GM23338 (cell line): Measurements from ENCODE around the gene CASTOR2. TPM values are rescaled to one million over a fixed set of nuclear protein-coding genes. Genes with fewer than 3 reads are reported as not detected.

Source experiments
- ATAC-seq: fragments of 200-7000 bp; cut with Tn5 transposase; 3 replicates; pipeline ENCODE4 v1.9.1; 2020
- DNase-seq: peaks from one replicate; pipeline ENCODE4 v3.0.0-alpha.2; 2015; ENCODE audit warnings: low spot score
- H2AFZ ChIP-seq: fragments of 200-600 bp; sonication (generic); 2 replicates; pipeline ENCODE4 v1.8.0; 2016; ENCODE audit warnings: antibody characterized with exemption, mild to moderate bottlenecking, moderate library complexity
- H3F3A ChIP-seq: fragments of 200-600 bp; sonication (generic); replicated peaks from 2 replicates; pipeline ENCODE4 v1.8.0; 2017; ENCODE audit warnings: antibody characterized with exemption, mixed run types, low read depth
- H3K27ac ChIP-seq: fragments of 200-600 bp; sonication (generic); 2 replicates; pipeline ENCODE4 v1.6.1; 2016; ENCODE audit warnings: low read depth
- H3K27me3 ChIP-seq: fragments of 200-600 bp; sonication (generic); 2 replicates; pipeline ENCODE4 v1.8.0; 2016; ENCODE audit warnings: mild to moderate bottlenecking, mixed run types, moderate library complexity; ENCODE audit not compliant: insufficient read depth
- H3K36me3 ChIP-seq: fragments of 200-600 bp; sonication (generic); 2 replicates; pipeline ENCODE4 v1.8.0; 2016; ENCODE audit warnings: mild to moderate bottlenecking; ENCODE audit not compliant: insufficient read depth
- H3K4me1 ChIP-seq: fragments of 200-600 bp; sonication (generic); 2 replicates; pipeline ENCODE4 v1.8.0; 2016; ENCODE audit warnings: mild to moderate bottlenecking, moderate library complexity; ENCODE audit not compliant: insufficient read depth
- H3K4me2 ChIP-seq: fragments of 200-600 bp; sonication (generic); 2 replicates; pipeline ENCODE4 v1.7.1; 2017; ENCODE audit warnings: mixed run types
- H3K4me3 ChIP-seq: fragments of 200-600 bp; sonication (generic); 2 replicates; pipeline ENCODE4 v1.6.1; 2016; ENCODE audit warnings: mixed run types
- H3K79me2 ChIP-seq: fragments of 200-600 bp; sonication (generic); replicated peaks from 2 replicates; pipeline ENCODE4 v1.8.0; 2017; ENCODE audit warnings: mild to moderate bottlenecking; ENCODE audit not compliant: insufficient read depth
- H3K9me2 ChIP-seq: fragments of 200-600 bp; sonication (generic); 2 replicates; pipeline ENCODE4 v1.8.0; 2017; ENCODE audit not compliant: insufficient read depth
- H4K20me1 ChIP-seq: fragments of 200-600 bp; sonication (generic); replicated peaks from 2 replicates; pipeline ENCODE4 v1.8.0; 2017; ENCODE audit warnings: mild to moderate bottlenecking; ENCODE audit not compliant: insufficient read depth
- H3K27ac Mint-ChIP-seq: 2 replicates; pipeline ENCODE4 v1.8.0; 2020; ENCODE audit warnings: inconsistent platforms, mild to moderate bottlenecking, moderate library complexity, mixed read lengths
- H3K27me3 Mint-ChIP-seq: 3 replicates; pipeline ENCODE4 v1.8.0; 2022; ENCODE audit warnings: low read depth, mild to moderate bottlenecking, moderate library complexity, mixed read lengths, inconsistent platforms; ENCODE audit not compliant: insufficient read depth, poor library complexity
- H3K36me3 Mint-ChIP-seq: 3 replicates; pipeline ENCODE4 v1.8.0; 2021; ENCODE audit warnings: low read depth, mild to moderate bottlenecking, inconsistent platforms, moderate library complexity, mixed read lengths
- H3K4me1 Mint-ChIP-seq: 3 replicates; pipeline ENCODE4 v1.8.0; 2020; ENCODE audit warnings: mild to moderate bottlenecking, inconsistent platforms, mixed read lengths
- H3K4me3 Mint-ChIP-seq: 3 replicates; pipeline ENCODE4 v1.8.0; 2021; ENCODE audit warnings: moderate library complexity, mild to moderate bottlenecking, inconsistent platforms, mixed read lengths
- H3K9me3 Mint-ChIP-seq: 3 replicates; pipeline ENCODE4 v1.8.0; 2020; ENCODE audit warnings: moderate library complexity, mild to moderate bottlenecking, inconsistent platforms, mixed read lengths
- CREB1 ChIP-seq: fragments of 250-450 bp; sonication (Bioruptor Pico); IDR thresholded peaks from 2 replicates; pipeline ENCODE4 v1.5.0; 2020; ENCODE audit warnings: low read depth, mild to moderate bottlenecking, moderate library complexity
- CTCF ChIP-seq, 2 experiments: fragments of 200-600 bp in 1 of 2; sonication (generic) in 1 of 2; conservative IDR thresholded peaks; 2 replicates each; pipeline versions ENCODE4 v1.5.1 to v1.6.1; 2016 to 2017; ENCODE audit warnings: antibody characterized with exemption in 2 of 2, low read depth in 2 of 2, mild to moderate bottlenecking in 2 of 2, moderate library complexity in 1 of 2
- ETS1 ChIP-seq: IDR thresholded peaks from 2 replicates; pipeline ENCODE4 v1.6.1; 2016; ENCODE audit warnings: antibody characterized with exemption
- EZH2 ChIP-seq: fragments of 200-600 bp; sonication (generic); IDR thresholded peaks from one replicate; pipeline ENCODE4 v1.8.0; 2017; ENCODE audit warnings: antibody characterized with exemption, mild to moderate bottlenecking, low read depth; ENCODE audit not compliant: unreplicated experiment
- EZH2phosphoT487 ChIP-seq: fragments of 200-600 bp; sonication (generic); IDR thresholded peaks from one replicate; pipeline ENCODE4 v1.8.1; 2018; ENCODE audit warnings: antibody characterized with exemption; ENCODE audit not compliant: unreplicated experiment
- JUNB ChIP-seq: IDR thresholded peaks from one replicate; pipeline ENCODE4 v1.6.1; 2016; ENCODE audit warnings: antibody characterized with exemption; ENCODE audit not compliant: unreplicated experiment
- NANOG ChIP-seq: IDR thresholded peaks from 2 replicates; pipeline ENCODE4 v1.6.1; 2016; ENCODE audit warnings: antibody characterized with exemption, borderline replicate concordance
- REST ChIP-seq: IDR thresholded peaks from one replicate; pipeline ENCODE4 v1.6.1; 2018; ENCODE audit warnings: antibody characterized with exemption; ENCODE audit not compliant: unreplicated experiment
- STAT1 ChIP-seq: IDR thresholded peaks from one replicate; pipeline ENCODE4 v1.6.1; 2016; ENCODE audit warnings: antibody characterized with exemption; ENCODE audit not compliant: unreplicated experiment
- ZNF114 ChIP-seq: fragments of 250-450 bp; sonication (Bioruptor Pico); IDR thresholded peaks from 2 replicates; pipeline ENCODE4 v1.5.0; 2020; ENCODE audit warnings: mild to moderate bottlenecking, moderate library complexity
- ZNF331 ChIP-seq: fragments of 250-450 bp; sonication (Bioruptor Pico); IDR thresholded peaks from 2 replicates; pipeline ENCODE4 v1.5.0; 2020; ENCODE audit warnings: low read depth, mild to moderate bottlenecking, moderate library complexity
- ZNF462 ChIP-seq: fragments of 250-450 bp; sonication (Bioruptor Pico); IDR thresholded peaks from 2 replicates; pipeline ENCODE4 v1.5.0; 2020; ENCODE audit warnings: mild to moderate bottlenecking, moderate library complexity
- polyA plus RNA-seq: library from polyadenylated mRNA; unstranded; fragments of >200 nt; fragmentation: Nextera tagmentation; extraction: Ambion mirVana; gene quantifications from 2 replicates; pipeline ENCODE4 v1.2.1, GENCODE V29; 2016
- total RNA-seq: library from RNA; depleted of rRNA; stranded (reverse); fragments of >200 nt; shearing (Covaris generic); gene quantifications from 2 replicates; pipeline ENCODE4 v1.2.3, GENCODE V29; 2014

The CASTOR2 gene
- total and polyA plus RNA-seq, 2 experiments from 2014 or later: 3.2 to 35.7 TPM

GRCh38 chr7:75064801-75065200 lies 100.3 kb downstream of the CASTOR2 start (continued):
- no peak for TF ChIP-seq REST
- TF ChIP-seq ZNF114 (CRISPR knock-in tag): no peak
- no peak for TF ChIP-seq JUNB
- TF ChIP-seq EZH2phosphoT487: no peak
- no peak for TF ChIP-seq NANOG

- H3K36me3 Mint-ChIP-seq: peaks cover 75% of the 10 kb centered on the region
Observed at GRCh38 chr7:75066521-75066920, 102.0 kb downstream of the CASTOR2 start.

More at GRCh38 chr7:75066521-75066920, 102.0 kb downstream of the CASTOR2 start:
- Histone ChIP-seq H3K27me3 (no peaks in the 10 kb centered on the region), H3K4me3 (no peak overlapping the region), H4K20me1 (peaks cover 7% of the 10 kb centered on the region; the same call in 1 of the 2 replicates), H3K27ac (no peak overlapping the region), H3K4me2 (no peak overlapping the region), H3K9me2 (0 out of 2 replicates have a peak, but pooled peaks cover under 1% of the 10 kb centered on the region), H3K79me2 (no peaks in the 10 kb centered on the region; the same call in 1 of the 2 replicates), H3F3A (no peaks in the 10 kb centered on the region), H3K36me3 (peaks cover 19% of the 10 kb centered on the region; the same call in 1 of the 2 replicates), H3K4me1 (no peaks in the 10 kb centered on the region), H2AFZ (no peak overlapping the region)
- Mint-ChIP-seq H3K9me3 (no peaks in the 10 kb centered on the region), H3K4me3 (no peak overlapping the region), H3K27ac (no peak overlapping the region), H3K4me1 (no peaks in the 10 kb centered on the region), H3K27me3 (peaks cover under 1% of the 10 kb centered on the region)
- ATAC-seq (no peak), DNase-seq (no peak)
- TF ChIP-seq EZH2: no peak
- TF ChIP-seq ZNF462 (CRISPR knock-in tag): no peak
- TF ChIP-seq CREB1 (CRISPR knock-in tag): no peak
- no peak for TF ChIP-seq NANOG
- TF ChIP-seq ZNF331: no peak
- no peak for TF ChIP-seq ZNF114 (CRISPR knock-in tag)
- no peak for TF ChIP-seq ETS1
- TF ChIP-seq CTCF (conservative IDR thresholded peaks at IDR 0.05; ENCODE audit: low read depth in 2 of 2): no peak
- no peak for TF ChIP-seq JUNB
- no peak for TF ChIP-seq STAT1
- TF ChIP-seq EZH2phosphoT487: no peak
